GM21423 (cell line): ENCODE results near the gene SHISA5.

Experiments used
- ATAC-seq: cut with Tn5 transposase; IDR thresholded peaks from one replicate; pipeline ENCODE4 v1.9.1; 2021; ENCODE audit warnings: mild to moderate bottlenecking, moderate library complexity; ENCODE audit not compliant: unreplicated experiment

The SHISA5 gene

DNA sequence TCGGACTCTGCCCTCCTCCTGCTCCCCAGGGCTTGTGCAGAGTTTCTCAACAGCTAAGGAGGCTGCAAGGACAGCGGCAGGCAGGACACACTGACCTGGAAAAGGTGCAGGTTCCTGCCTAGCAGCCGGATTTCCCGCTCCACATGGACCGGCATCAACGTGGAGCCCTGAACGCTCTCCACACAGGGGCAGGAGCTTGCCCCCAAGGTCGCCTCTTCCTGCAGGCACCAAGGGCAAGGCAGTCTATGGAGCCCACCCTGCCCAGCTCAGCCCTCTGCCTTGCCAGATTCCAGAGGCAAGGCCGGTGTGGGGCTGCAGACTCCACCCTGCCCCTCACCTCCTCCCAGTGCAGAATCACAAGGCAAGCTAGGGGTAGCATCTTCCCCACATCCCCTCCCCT, 84.8 kb downstream of the SHISA5 start:
- ATAC-seq, result no peak

GRCh38 chr3:48418651-48419050, 85.3 kb downstream of the SHISA5 start:
- ATAC-seq, result no peak

DNA sequence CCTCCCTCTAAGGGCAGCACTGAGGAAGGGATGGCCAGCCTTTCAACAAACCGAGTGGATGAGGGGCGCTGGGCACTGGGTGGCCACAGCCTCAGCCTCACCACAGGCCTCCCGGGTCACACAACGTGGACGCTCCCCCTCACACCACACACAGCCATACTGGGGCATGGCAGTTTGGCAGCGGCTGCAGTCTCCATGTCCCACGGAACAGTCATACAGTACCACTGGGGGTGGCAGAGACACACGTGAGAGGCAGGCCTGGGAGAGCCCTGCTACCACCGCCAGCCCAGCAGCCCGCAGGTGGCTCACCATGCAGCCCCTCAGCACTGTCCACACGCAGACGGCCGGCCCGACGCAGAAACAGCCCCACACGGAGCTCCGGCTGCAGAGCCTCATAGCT, 85.8 kb downstream of the SHISA5 start:
- no peak for ATAC-seq
